ENCODE data around the gene SHOC2. TPM values are rescaled to one million over a fixed set of nuclear protein-coding genes. Genes with fewer than 3 reads are reported as not detected.
A peak's percentile ranks its signal among the peaks of the same experiment; 100 is the strongest.

Gene SHOC2
- total and polyA plus RNA-seq, 2 of the 13 experiments (the other 11 are each of a cell fraction or from before 2014, with no cell fraction given) = 8.6 to 25.5 TPM

DNA sequence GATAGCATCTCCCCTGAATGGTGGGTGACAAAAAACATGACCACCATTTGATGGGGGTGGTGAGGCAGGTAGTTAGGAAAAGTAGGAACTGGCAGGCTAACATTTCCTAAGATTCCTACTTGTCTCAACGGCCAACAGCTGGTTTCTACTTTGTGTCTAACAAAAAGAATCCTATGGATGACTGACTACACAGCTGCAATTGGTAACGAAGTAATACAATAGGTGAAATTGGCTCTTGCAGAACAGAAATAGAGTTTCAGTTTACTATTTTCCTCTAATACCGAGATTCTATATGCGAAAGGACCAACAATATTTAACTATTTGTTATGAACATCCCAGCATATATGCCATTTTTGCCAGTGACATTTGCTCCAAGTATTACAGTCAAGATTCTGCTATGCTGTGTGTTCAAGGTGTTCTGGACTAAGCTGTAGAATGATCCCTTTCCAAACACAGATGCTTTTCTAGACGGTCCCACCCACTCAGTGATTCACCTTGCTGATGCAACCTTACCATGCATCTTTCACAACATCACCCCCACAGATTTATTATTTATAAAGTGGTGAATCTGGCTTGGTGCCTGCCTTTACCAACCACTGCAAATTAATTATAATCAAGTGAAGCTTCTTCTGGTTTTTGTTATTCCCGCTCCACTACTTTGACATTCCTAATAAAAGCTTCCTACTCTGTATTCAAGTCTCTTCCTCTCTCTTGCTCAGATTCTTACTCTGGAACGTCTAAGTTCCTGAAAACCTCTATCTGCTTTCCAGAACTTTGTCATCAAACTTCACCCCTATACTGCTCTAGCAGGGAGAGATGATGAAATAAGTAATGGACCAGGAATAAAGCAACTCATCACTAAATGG lies 17.2 kb upstream of the SHOC2 start:
- POLR2A ChIA-PET = interaction anchor here (3.1 kb wide), 1 partner anchor 16 kb away, joined by 24 read pairs; the partner anchor contains the start of genes BBIP1 and SHOC2
- Histone ChIP-seq H3K79me2 (ENCODE audit: insufficient read depth, low read length) (no peaks in the 10 kb centered on the region), H4K20me1 (ENCODE audit: insufficient read depth, low read length) (no peaks in the 10 kb centered on the region), H3K9me3 (ENCODE audit: low read length) (no peaks in the 10 kb centered on the region), H3K4me2 (ENCODE audit: low read depth, low read length) (no peak overlapping the region), H3K4me1 (ENCODE audit: insufficient read depth, low read length) (peaks cover 2% of the 10 kb centered on the region), H3K4me3 (replicated peaks in 1 of 3; ENCODE audit: insufficient read depth in 1 of 3, low read depth in 2 of 3, low read length in 3 of 3) (no peak overlapping the region), H2AFZ (ENCODE audit: low read length) (no peak overlapping the region), H3K27ac (ENCODE audit: extremely low read length, insufficient read depth, low read length) (no peak overlapping the region), H3K9ac (ENCODE audit: insufficient read depth, low read depth, low read length) (no peak overlapping the region), H3K27me3 (ENCODE audit: control insufficient read depth in 1 of 2, insufficient read depth in 2 of 2, low read length in 2 of 2) (no peaks in the 10 kb centered on the region), H3K36me3 (replicated peaks in 1 of 2; ENCODE audit: control insufficient read depth in 1 of 2, insufficient read depth in 2 of 2, low read length in 2 of 2) (peaks cover 2 to 3% of the 10 kb centered on the region in 2 experiments; a peak in 3 of 5 replicates)
- in situ Hi-C loops (cut with HindIII; ENCODE audit: extremely low pct_ligation_motif_present, low pct_unique_long_range_greater_than_20kb) (loop anchor here (5.0 kb wide), 1 partner anchor 95 kb away; no protein-coding TSS in a partner anchor), intact Hi-C loops (cut with micrococcal nuclease; ENCODE audit: unreplicated experiment) (no loop called here)
- FAIRE-seq (no peak), ATAC-seq (no peak), DNase-seq (ENCODE audit: low spot score) (no peak)
- CTCF ChIA-PET (ENCODE audit: low intra/inter-chr PET ratio, low total read pairs) = no interaction called here
- no TSS peak for BruUV-seq (replicated peaks)
- WGBS (ENCODE audit: low lambda C conversion rate) = 88% methylated on average over 7 of the region's 7 CpGs
- peak; percentile 91 for TF ChIP-seq FOSL2 (CRISPR knock-in tag; IDR thresholded peaks at IDR 0.05)
- TF ChIP-seq ZNF282 (IDR thresholded peaks at IDR 0.05; ENCODE audit: partially characterized antibody) = no peak
- peak; percentile 70; the same call in 1 of the 2 replicates for TF ChIP-seq CEBPB (IDR thresholded peaks at IDR 0.05; ENCODE audit: borderline replicate concordance, low read depth, low read length)
- TF ChIP-seq, protein P1, sequence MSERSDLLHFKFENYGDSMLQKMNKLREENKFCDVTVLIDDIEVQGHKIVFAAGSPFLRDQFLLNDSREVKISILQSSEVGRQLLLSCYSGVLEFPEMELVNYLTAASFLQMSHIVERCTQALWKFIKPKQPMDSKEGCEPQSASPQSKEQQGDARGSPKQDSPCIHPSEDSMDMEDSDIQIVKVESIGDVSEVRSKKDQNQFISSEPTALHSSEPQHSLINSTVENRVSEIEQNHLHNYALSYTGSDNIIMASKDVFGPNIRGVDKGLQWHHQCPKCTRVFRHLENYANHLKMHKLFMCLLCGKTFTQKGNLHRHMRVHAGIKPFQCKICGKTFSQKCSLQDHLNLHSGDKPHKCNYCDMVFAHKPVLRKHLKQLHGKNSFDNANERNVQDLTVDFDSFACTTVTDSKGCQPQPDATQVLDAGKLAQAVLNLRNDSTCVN (CRISPR knock-in tag; IDR thresholded peaks at IDR 0.05; ENCODE audit: borderline replicate concordance) = peak; percentile 86
- no peak for TF ChIP-seq ZNF850 (CRISPR knock-in tag; conservative IDR thresholded peaks at IDR 0.05)
- TF ChIP-seq SKI (IDR thresholded peaks at IDR 0.05; ENCODE audit: partially characterized antibody) = no peak
- TF ChIP-seq NR2F2 (IDR thresholded peaks at IDR 0.05; ENCODE audit: borderline replicate concordance, low read depth) = no peak
- no peak for TF ChIP-seq ERF (CRISPR knock-in tag; IDR thresholded peaks at IDR 0.05)
- TF ChIP-seq KDM5A (IDR thresholded peaks at IDR 0.05; ENCODE audit: borderline replicate concordance, low read length) = no peak
- no peak for TF ChIP-seq ZNF292 (CRISPR knock-in tag; IDR thresholded peaks at IDR 0.05; ENCODE audit: borderline replicate concordance, low read depth)
- no peak for TF ChIP-seq TP53 (CRISPR knock-in tag; conservative IDR thresholded peaks at IDR 0.05)
- TF ChIP-seq SP140L (CRISPR knock-in tag; IDR thresholded peaks at IDR 0.05; ENCODE audit: borderline replicate concordance) = no peak
- TF ChIP-seq, protein P2, sequence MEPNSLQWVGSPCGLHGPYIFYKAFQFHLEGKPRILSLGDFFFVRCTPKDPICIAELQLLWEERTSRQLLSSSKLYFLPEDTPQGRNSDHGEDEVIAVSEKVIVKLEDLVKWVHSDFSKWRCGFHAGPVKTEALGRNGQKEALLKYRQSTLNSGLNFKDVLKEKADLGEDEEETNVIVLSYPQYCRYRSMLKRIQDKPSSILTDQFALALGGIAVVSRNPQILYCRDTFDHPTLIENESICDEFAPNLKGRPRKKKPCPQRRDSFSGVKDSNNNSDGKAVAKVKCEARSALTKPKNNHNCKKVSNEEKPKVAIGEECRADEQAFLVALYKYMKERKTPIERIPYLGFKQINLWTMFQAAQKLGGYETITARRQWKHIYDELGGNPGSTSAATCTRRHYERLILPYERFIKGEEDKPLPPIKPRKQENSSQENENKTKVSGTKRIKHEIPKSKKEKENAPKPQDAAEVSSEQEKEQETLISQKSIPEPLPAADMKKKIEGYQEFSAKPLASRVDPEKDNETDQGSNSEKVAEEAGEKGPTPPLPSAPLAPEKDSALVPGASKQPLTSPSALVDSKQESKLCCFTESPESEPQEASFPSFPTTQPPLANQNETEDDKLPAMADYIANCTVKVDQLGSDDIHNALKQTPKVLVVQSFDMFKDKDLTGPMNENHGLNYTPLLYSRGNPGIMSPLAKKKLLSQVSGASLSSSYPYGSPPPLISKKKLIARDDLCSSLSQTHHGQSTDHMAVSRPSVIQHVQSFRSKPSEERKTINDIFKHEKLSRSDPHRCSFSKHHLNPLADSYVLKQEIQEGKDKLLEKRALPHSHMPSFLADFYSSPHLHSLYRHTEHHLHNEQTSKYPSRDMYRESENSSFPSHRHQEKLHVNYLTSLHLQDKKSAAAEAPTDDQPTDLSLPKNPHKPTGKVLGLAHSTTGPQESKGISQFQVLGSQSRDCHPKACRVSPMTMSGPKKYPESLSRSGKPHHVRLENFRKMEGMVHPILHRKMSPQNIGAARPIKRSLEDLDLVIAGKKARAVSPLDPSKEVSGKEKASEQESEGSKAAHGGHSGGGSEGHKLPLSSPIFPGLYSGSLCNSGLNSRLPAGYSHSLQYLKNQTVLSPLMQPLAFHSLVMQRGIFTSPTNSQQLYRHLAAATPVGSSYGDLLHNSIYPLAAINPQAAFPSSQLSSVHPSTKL (CRISPR knock-in tag; IDR thresholded peaks at IDR 0.05) = no peak
- no peak for TF ChIP-seq ZNF589 (CRISPR knock-in tag; conservative IDR thresholded peaks at IDR 0.05)
- TF ChIP-seq ZNF737 (CRISPR knock-in tag; IDR thresholded peaks at IDR 0.05; ENCODE audit: borderline replicate concordance) = no peak
- TF ChIP-seq ZNF224 (CRISPR knock-in tag; IDR thresholded peaks at IDR 0.05) = no peak
- TF ChIP-seq, protein P3, sequence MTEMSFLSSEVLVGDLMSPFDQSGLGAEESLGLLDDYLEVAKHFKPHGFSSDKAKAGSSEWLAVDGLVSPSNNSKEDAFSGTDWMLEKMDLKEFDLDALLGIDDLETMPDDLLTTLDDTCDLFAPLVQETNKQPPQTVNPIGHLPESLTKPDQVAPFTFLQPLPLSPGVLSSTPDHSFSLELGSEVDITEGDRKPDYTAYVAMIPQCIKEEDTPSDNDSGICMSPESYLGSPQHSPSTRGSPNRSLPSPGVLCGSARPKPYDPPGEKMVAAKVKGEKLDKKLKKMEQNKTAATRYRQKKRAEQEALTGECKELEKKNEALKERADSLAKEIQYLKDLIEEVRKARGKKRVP (CRISPR knock-in tag; IDR thresholded peaks at IDR 0.05) = peak in 1 of 2 experiments; percentile 95; a peak in 2 of 4 replicates
- TF ChIP-seq AGO1 (IDR thresholded peaks at IDR 0.05; ENCODE audit: low read depth, low read length, poor library complexity, severe bottlenecking) = no peak
